ENCODE results near the gene LRRC57. TPM values are rescaled to one million over a fixed set of nuclear protein-coding genes. Genes with fewer than 3 reads are reported as not detected.

Gene LRRC57
- total RNA-seq, 1 experiment from 2014 or later, result 18.7 TPM

DNA sequence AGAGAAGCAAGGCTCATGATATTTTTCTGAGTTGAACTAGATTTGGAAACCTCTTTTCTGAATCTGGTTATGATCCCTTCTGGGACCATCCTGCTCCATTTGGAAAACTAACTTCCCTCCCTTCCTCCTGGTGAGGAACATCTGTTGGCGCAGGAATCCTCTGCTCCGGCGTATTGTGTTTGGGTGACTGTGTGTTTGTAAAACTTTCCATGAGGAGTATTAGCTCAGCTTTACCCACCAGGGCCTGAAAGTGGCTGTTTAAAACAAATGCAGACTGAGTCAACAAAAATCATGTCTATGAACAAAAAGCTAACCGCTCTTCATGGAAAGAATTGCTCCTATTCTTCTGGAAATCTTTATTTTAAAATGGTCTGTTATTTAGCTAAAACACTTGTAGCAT, 44.5 kb upstream of the LRRC57 start:
- Histone ChIP-seq H2BK15ac (ENCODE audit: low read depth, low read length) (no peak overlapping the region), H4K91ac (ENCODE audit: insufficient read length, low read depth, low read length) (no peak overlapping the region), H3K9me3 (ENCODE audit: control insufficient read depth, low read depth, low read length) (no peaks in the 10 kb centered on the region), H3K4ac (ENCODE audit: low read depth, low read length) (no peak overlapping the region), H3K14ac (ENCODE audit: insufficient read depth, low read length) (no peak overlapping the region), H2BK5ac (ENCODE audit: insufficient read length, low read length) (no peak overlapping the region), H2AFZ (ENCODE audit: low read length) (no peak overlapping the region), H3T11ph (ENCODE audit: low read length) (no peak overlapping the region), H4K20me1 (ENCODE audit: control insufficient read depth, insufficient read depth, insufficient read length) (no peaks in the 10 kb centered on the region), H2BK12ac (ENCODE audit: insufficient read length, low read depth, low read length) (no peak overlapping the region), H4K8ac (replicated peaks; ENCODE audit: insufficient read length, low read depth, low read length) (no peak overlapping the region), H2BK120ac (ENCODE audit: low read depth, low read length, poor library complexity, severe bottlenecking) (no peak overlapping the region), H3K56ac (ENCODE audit: insufficient read length, low read depth, low read length) (no peak overlapping the region), H4K5ac (ENCODE audit: insufficient read length, low read depth, low read length) (no peak overlapping the region), H3K4me2 (ENCODE audit: insufficient read depth, insufficient read length, low read length) (no peak overlapping the region), H3K79me1 (ENCODE audit: insufficient read depth, low read depth, low read length, poor library complexity, severe bottlenecking) (no peaks in the 10 kb centered on the region), H3K23ac (ENCODE audit: insufficient read length, low read depth, low read length) (no peak overlapping the region), H3K9ac (ENCODE audit: extremely low read depth, insufficient read length, low read length) (no peak overlapping the region), H2BK20ac (ENCODE audit: low read depth, low read length, poor library complexity, severe bottlenecking) (no peak overlapping the region), H3K23me2 (ENCODE audit: insufficient read length, low read depth, low read length, poor library complexity, severe bottlenecking) (no peaks in the 10 kb centered on the region), H3K4me1 (ENCODE audit: insufficient read depth, low read length) (no peaks in the 10 kb centered on the region), H3K27me3 (ENCODE audit: insufficient read depth, low read length) (no peaks in the 10 kb centered on the region), H3K18ac (ENCODE audit: insufficient read length, low read depth, low read length) (no peak overlapping the region), H3K27ac (ENCODE audit: insufficient read length, low read depth, low read length) (no peak overlapping the region), H2AK5ac (ENCODE audit: insufficient read length, low read length) (no peak overlapping the region), H3K79me2 (ENCODE audit: insufficient read depth, low read length) (no peaks in the 10 kb centered on the region)
- no peak overlapping the region for H3K4me3 Mint-ChIP-seq
- no peaks in the 10 kb centered on the region for H3K9me3 Mint-ChIP-seq
- TF ChIP-seq CTCF (conservative IDR thresholded peaks at IDR 0.05), result no peak
- no peak overlapping the region for H3K27ac Mint-ChIP-seq
- H3K27me3 Mint-ChIP-seq (ENCODE audit: low read depth), result no peaks in the 10 kb centered on the region
- no peak for DNase-seq
- no CpG with 5 or more reads among the region's 4 CpGs for WGBS (ENCODE audit: extremely low coverage, insufficient read length, low lambda C conversion rate)
- H3K4me1 Mint-ChIP-seq, result peaks cover 10 to 15% of the 10 kb centered on the region in 2 experiments
- peaks cover 0 to 6% (median 0%) of the 10 kb centered on the region in 3 experiments; a peak in 4 of 7 replicates for H3K36me3 Mint-ChIP-seq (ENCODE audit: insufficient read depth in 1 of 3, low read depth in 3 of 3)

Data from H9 (cell line).